Endothelial cell (in vitro differentiated cells): ENCODE results near the gene COX10. TPM values are rescaled to one million over a fixed set of nuclear protein-coding genes. Genes with fewer than 3 reads are reported as not detected.

Experiments
- DNase-seq: peaks from one replicate; pipeline ENCODE4 v3.0.0; 2021; ENCODE audit warnings: low spot score
- H3K27ac Mint-ChIP-seq: one replicate; pipeline ENCODE4 v1.8.0; 2021; ENCODE audit warnings: mixed read lengths, inconsistent platforms; ENCODE audit not compliant: unreplicated experiment
- H3K27me3 Mint-ChIP-seq: one replicate; pipeline ENCODE4 v1.8.0; 2021; ENCODE audit warnings: mild to moderate bottlenecking, moderate library complexity, mixed read lengths, inconsistent platforms; ENCODE audit not compliant: unreplicated experiment
- H3K36me3 Mint-ChIP-seq: one replicate; pipeline ENCODE4 v1.8.0; 2021; ENCODE audit warnings: mild to moderate bottlenecking, low read depth, mixed read lengths, inconsistent platforms; ENCODE audit not compliant: unreplicated experiment
- H3K4me1 Mint-ChIP-seq: one replicate; pipeline ENCODE4 v1.8.0; 2021; ENCODE audit warnings: mild to moderate bottlenecking, mixed read lengths, inconsistent platforms; ENCODE audit not compliant: unreplicated experiment
- H3K4me3 Mint-ChIP-seq: one replicate; pipeline ENCODE4 v1.8.0; 2021; ENCODE audit warnings: mild to moderate bottlenecking, mixed read lengths, inconsistent platforms; ENCODE audit not compliant: unreplicated experiment
- H3K9me3 Mint-ChIP-seq: one replicate; pipeline ENCODE4 v1.8.0; 2021; ENCODE audit warnings: mixed read lengths, inconsistent platforms; ENCODE audit not compliant: unreplicated experiment
- CTCF ChIP-seq: fragments of 200-600 bp; sonication (generic); IDR thresholded peaks from one replicate; pipeline ENCODE4 v1.5.0; 2021; ENCODE audit warnings: antibody characterized with exemption; ENCODE audit not compliant: unreplicated experiment
- total RNA-seq: library from RNA; stranded (reverse); fragmentation: NEBNext Ultra II Directional; extraction: Animal tissue kit (Norgen Biotek cat#: 25700); gene quantifications from one replicate; pipeline ENCODE4 v1.2.1, GENCODE V29; 2021; ENCODE audit not compliant: unreplicated experiment

The COX10 gene
- total RNA-seq, 1 donor from 2014 or later, result 12.5 TPM

GRCh38 chr17:14135906-14136590 is 66.7 kb downstream of the COX10 start:
- no peak for TF ChIP-seq CTCF
- no peak overlapping the region for H3K27ac Mint-ChIP-seq
- H3K4me3 Mint-ChIP-seq, result no peak overlapping the region

GRCh38 chr17:14138649-14139048 is 69.3 kb downstream of the COX10 start:
- Mint-ChIP-seq H3K4me1 (no peaks in the 10 kb centered on the region), H3K27ac (no peak overlapping the region)
- no peak for DNase-seq

More at GRCh38 chr17:14135906-14136590, 66.7 kb downstream of the COX10 start:
- H3K4me1 Mint-ChIP-seq, result no peaks in the 10 kb centered on the region
- no peaks in the 10 kb centered on the region for H3K27me3 Mint-ChIP-seq
- H3K36me3 Mint-ChIP-seq, result no peaks in the 10 kb centered on the region
- DNase-seq, result no peak
- no peaks in the 10 kb centered on the region for H3K9me3 Mint-ChIP-seq

GRCh38 chr17:14143688-14144087 is 74.4 kb downstream of the COX10 start:
- TF ChIP-seq CTCF, result no peak
- Mint-ChIP-seq H3K27me3 (no peaks in the 10 kb centered on the region), H3K36me3 (no peaks in the 10 kb centered on the region), H3K4me3 (no peak overlapping the region), H3K27ac (no peak overlapping the region), H3K9me3 (no peaks in the 10 kb centered on the region), H3K4me1 (no peaks in the 10 kb centered on the region)
- DNase-seq, result no peak

More at GRCh38 chr17:14138649-14139048, 69.3 kb downstream of the COX10 start:
- H3K36me3 Mint-ChIP-seq, result no peaks in the 10 kb centered on the region
- H3K9me3 Mint-ChIP-seq, result no peaks in the 10 kb centered on the region
- no peak for TF ChIP-seq CTCF
- H3K4me3 Mint-ChIP-seq, result no peak overlapping the region
- no peaks in the 10 kb centered on the region for H3K27me3 Mint-ChIP-seq

GRCh38 chr17:14144508-14144907 is 75.2 kb downstream of the COX10 start:
- no peak for DNase-seq
- TF ChIP-seq CTCF, result no peak
- Mint-ChIP-seq H3K27me3 (no peaks in the 10 kb centered on the region), H3K27ac (no peak overlapping the region), H3K36me3 (no peaks in the 10 kb centered on the region), H3K9me3 (no peaks in the 10 kb centered on the region), H3K4me3 (no peak overlapping the region), H3K4me1 (no peaks in the 10 kb centered on the region)

- Mint-ChIP-seq H3K36me3 (no peaks in the 10 kb centered on the region), H3K27me3 (no peaks in the 10 kb centered on the region), H3K4me3 (no peak overlapping the region), H3K27ac (no peak overlapping the region), H3K9me3 (no peaks in the 10 kb centered on the region), H3K4me1 (no peaks in the 10 kb centered on the region)
- TF ChIP-seq CTCF, result no peak
- no peak for DNase-seq
Observed at GRCh38 chr17:14149751-14150150, 80.4 kb downstream of the COX10 start.
